Panc1 (cell line): ENCODE results near the gene THRAP3. TPM values are rescaled to one million over a fixed set of nuclear protein-coding genes. Genes with fewer than 3 reads are reported as not detected.

ENCODE experiments used
- total RNA-seq: library from RNA; stranded (reverse); gene quantifications from one replicate; pipeline ENCODE4 v1.2.1, GENCODE V29; 2021; ENCODE audit not compliant: unreplicated experiment

THRAP3 gene
- total RNA-seq, 1 experiment from 2014 or later = 114 TPM

Other genes with a start within 250 kb of the THRAP3 start
- gene TEKT2, start 140.3 kb upstream of the THRAP3 start, total RNA-seq = 0.23 TPM
- 32.2 TPM for gene ADPRS, start 135.6 kb upstream of the THRAP3 start, total RNA-seq
- 1.2 TPM for gene COL8A2, start 99.2 kb upstream of the THRAP3 start, total RNA-seq
- 98.7 TPM for gene TRAPPC3, start 75.0 kb upstream of the THRAP3 start, total RNA-seq
- gene MAP7D1, start 68.3 kb upstream of the THRAP3 start, total RNA-seq = 212 TPM
- 18.9 TPM for gene SH3D21, start 81.9 kb downstream of the THRAP3 start, total RNA-seq
- 79.0 TPM for gene EVA1B, start 99.2 kb downstream of the THRAP3 start, total RNA-seq
- 49.6 TPM for gene STK40, start 161.5 kb downstream of the THRAP3 start, total RNA-seq
- gene LSM10, start 173.5 kb downstream of the THRAP3 start, total RNA-seq = 53.7 TPM
- gene OSCP1, start 226.0 kb downstream of the THRAP3 start, total RNA-seq = 5.5 TPM
- gene MRPS15, start 239.9 kb downstream of the THRAP3 start, total RNA-seq = 113 TPM